HG03103 (cell line): ENCODE results near the gene ELAPOR1.
"Not testable (repeated sequence)": the region's sequence is repeated elsewhere in the genome, so short reads cannot be mapped to it uniquely, and the experiment has no call there.

ENCODE experiments used
- ATAC-seq: cut with Tn5 transposase; IDR thresholded peaks from one replicate; pipeline ENCODE4 v1.9.1; 2021; ENCODE audit warnings: low read depth; ENCODE audit not compliant: unreplicated experiment

The ELAPOR1 gene

DNA sequence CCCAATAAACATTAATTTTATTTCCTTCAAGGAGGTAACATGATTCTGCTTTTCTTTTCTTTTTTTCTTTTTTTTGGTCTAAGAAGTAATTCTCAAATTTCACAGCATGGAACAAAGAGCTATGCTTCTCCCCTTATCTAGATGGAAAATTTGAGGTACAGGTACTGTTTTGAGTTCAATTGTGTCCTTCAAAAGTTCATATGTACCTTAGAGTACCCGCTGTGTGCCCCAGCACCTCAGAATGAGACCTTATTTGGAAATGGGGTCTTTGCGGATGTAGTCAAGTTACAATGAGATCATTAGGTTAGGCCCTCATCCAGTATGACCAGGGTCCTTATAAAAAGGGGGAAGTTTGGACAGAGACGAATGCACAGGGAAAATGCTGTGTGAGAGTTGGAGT lies 22.0 kb downstream of the ELAPOR1 start:
- ATAC-seq, result no peak

DNA sequence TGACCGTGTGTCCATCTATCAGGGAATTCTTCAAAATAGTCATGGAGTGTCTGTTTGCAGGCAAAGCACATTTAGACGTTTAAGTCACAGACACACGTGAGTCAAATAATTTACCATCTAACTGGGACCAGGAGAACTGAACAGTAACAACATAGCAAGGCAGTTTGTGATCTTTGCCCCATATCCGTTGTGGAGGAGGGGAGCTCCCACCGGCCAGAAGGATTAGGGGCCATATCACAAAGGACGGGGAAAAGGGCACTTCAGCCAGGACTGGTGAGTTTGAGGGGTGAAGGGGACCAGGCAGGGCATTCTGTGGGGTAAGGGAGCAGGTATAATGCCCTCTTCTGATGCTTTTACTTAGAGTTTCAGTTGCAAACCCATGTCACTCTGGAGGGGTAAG lies 22.9 kb downstream of the ELAPOR1 start:
- no peak for ATAC-seq

DNA sequence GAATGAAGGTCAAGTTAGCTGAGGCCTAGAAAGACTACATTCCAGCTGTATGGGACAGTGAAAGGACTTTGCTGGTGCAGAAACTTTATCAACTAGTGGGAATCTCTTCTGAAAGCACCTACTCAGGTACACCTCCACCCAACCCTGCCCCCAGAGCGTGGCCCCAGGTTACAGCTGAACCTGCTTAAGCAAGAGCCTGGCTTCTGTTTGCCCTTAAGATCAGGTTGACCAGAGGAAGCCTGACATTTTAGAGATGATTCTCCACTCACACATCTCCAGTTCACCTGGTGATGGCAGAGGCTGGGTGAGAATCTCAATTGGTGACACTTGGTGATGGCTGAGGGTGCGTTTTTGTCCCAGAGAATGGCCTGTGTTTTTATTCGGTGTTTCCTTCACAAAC lies 24.0 kb downstream of the ELAPOR1 start:
- ATAC-seq, result no peak

DNA sequence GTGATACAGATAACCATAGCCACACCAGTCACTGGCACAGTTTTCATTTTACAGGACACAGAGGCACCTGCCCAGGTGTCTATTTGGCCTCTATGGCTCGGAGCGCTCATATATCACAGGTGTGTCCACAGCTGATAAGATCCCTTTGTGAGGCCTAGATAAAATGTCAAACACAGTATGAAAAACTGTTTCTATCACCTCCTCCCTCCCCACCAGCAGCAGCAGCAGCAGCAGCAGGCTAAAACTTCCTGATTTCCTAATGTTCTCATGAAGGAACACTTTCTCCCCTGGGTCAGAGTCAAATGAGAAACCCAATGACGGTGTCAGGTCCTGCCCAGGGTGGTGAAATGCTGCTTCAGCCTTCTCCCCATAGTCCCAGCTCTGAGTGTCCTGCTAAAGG lies 24.4 kb downstream of the ELAPOR1 start:
- no peak for ATAC-seq

DNA sequence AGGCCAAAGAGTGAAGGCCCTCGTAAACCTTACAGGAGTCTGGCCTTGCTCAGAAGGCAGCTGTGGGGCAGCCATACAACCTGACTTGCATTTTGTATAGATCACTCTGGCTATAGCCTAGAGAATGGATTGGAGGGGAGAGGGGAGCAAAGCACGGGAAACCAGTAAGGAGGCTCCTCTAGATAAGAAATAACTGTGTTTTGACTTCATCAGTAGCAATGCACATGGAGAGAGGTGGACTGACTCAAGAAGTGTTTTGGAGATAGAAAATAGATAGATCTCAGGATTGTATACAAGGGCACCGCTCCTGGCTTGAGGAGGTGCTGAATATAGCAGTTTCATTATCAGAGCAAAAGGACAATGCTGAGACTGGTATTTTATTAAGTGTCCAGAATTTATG lies 26.5 kb downstream of the ELAPOR1 start:
- no peak for ATAC-seq

DNA sequence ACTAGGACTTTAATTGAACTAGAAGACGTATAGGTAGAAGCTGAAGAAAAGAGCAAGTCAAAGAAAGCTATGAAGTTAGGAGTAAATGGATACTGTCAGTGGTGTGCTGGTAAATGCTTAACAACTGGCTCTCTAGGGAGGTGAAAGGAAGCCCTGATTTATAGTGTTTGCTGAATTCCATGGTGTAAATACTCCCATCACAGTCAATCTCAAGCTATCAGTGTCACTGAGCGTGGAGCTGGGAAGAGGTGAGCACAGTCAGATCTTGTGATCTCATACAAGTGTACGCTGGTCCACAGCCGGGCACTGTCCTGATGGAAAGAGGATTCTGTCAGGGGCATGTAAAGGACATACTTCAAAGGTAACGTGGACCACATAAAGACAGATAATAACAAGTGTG lies 28.3 kb downstream of the ELAPOR1 start:
- no peak for ATAC-seq

DNA sequence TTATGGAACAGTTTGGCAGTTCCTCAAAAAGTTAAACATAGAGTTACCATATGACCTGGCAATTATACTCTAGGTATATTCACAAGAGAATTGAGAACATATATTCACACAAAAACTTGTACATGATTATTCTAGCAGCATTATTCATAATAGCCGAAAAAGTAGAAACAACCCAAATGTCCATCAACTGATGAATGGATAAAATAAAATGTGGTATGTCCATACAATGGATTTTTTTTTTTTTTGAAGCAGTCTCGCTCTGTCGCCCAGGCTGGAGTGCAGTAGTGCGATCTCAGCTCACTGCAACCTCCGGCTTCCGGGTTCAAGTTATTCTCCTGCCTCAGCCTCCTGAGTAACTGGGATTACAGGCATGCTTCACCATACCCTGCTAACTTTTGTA lies 28.8 kb downstream of the ELAPOR1 start:
- not testable (repeated sequence) for ATAC-seq

DNA sequence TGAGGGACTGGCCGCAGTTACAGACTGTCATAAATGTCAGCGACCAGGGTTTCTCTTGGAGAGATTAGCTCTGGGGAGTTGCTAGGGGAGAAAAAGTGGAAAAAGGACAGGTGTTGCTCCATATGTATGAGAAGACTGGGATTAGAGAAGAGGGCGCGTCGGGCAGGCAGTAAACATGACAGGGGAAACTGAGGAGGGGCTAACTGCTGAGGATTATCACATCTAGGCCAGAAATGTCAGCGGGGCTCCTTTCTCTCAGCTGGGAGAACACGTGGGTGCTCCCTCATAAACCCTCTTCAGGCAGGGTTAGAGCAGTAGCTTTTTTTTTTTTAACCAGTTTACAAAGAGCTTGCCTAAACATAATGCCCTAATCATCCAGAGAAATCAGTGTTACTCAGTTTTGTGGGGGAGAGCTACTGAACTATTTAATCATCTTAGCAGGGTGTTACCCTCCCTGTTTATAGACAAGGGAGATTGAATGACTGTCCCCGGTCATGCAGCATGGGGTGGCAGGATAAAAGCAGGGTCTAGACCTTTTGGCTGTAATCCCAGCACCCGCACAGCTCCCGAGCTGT lies 35.2 kb downstream of the ELAPOR1 start:
- no peak for ATAC-seq

DNA sequence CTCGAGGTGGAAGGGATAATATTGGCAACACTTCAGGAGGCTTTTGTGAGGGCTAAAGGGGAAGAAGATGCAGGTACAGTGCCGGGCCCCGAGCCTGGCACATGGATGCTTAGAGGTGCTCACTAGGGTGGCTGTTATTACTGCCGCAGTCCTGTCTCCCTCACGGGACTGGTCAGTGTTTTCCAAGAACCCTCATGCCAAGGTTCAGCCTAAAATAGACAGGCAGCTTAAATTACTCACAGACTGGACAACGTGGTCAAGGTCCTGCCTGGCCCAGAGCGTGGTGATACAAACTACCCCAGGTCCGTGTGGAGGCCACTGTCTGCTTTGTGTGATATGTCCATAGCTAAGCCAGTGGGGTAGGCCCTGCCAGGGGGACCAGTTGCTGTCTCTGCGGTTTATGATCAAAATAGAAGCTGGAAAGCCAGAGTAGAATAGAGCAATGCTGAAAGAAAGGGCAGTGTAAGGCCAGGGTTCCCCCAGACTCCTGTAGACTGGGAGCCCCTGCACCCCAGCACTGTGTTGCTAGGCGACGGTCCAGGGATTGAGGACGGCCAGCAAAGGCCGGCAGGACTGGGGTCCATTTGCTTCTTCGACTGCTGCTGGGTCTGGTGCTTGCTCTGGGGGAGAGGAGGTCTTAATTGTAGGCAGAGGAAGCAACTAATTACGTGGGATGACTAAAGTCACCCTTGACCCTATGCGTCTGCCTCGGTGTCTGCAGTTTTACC lies 36.1 kb downstream of the ELAPOR1 start:
- ATAC-seq, result no peak

DNA sequence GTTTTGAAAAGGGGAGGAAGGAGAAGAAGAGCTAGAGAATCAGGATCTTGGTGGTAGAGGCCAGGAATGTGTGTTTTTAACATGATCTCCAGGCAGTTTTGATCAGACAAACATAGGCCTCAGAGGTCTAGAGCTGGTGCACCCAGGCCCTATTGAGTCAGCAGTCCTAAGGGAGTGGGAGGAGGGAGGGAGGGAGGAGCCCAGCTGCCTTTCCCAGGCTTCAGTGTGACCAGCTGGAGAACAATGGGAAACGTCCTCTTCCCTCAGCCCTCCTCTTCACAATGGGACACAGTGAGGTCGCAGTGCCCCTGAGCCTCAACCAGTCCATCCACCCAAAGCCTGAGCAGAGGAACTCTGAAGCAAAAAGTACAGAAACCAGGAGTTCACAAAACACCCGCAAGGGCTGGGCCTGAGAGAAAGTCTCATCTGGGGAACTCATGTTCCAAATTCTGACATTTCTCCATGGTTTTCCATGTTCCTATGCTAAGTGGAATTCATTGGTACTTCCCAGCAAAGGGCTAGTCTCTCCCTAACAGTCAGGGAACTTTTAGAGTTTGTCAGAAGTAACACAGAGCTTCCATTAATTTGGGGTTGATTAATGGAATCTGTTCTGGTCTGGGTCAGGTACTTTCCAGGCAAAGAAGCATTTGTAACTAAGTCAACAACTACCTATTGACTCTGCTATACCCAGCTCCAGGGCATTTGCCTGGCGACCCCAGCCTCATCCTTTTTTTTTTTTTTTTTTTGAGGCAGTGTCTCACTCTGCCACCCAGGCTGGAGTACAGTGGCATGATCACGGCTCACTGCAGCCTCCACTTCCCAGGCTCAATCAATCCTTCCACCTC lies 37.5 kb downstream of the ELAPOR1 start:
- no peak for ATAC-seq

DNA sequence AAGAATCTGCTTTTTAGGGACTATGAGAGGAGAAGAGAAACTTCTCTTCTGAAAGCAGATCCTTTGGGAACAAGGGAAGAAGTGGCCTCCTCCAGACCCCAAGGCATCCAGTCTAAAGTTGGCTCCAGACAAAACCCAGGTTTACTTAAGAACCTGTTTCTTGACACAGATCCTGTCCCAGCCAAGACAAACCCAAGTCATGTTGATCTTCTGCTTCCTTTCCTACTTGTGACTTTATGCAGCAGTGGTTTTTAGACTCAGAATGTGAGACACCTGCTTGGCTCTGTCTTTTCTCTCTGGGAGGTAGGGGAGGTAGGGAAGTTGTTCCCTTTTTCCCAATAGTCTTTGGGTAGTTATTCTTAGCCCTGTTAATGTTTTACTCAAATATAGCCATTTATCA lies 38.3 kb downstream of the ELAPOR1 start:
- ATAC-seq, result no peak

DNA sequence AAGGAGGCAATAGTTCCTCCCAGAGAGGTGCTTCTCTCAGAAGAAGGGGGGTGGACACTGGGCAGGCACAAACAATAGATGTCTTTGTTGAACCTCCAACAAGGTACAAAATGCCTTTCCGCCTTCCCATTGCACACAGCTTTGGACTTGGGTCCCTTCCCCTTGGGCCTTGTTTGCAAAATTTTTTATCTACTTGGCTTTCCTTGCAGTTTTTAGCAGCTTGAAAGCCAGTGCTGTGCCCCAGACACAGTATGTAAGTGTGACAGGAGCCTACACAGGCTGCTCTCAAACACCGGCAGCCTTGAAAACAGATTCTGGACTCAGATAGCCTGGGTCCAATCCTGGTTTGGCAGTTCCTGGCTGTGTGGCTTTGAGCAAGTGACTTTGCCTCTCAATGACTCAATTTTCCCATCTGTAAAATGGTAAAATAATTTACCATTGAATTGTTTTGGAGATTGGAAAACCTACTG lies 43.0 kb downstream of the ELAPOR1 start:
- no peak for ATAC-seq

DNA sequence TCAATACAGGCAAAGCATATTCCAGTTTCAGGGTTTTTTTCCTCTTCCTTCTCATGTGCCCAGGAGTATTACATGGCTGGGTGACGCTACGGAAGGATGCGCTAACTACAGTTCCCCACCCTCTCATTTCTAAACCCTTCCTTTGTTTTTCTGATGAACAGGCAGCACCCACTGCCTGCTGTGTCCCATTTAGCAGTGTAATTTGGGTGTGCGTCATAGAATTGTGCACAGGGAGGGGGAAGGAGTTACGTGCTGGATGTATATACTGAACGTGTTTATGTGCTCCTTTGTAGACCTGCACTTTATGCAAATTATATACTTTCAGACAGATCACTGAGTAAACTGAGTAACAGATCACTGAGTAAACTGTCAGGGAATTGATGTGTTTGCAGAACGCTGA lies 44.5 kb downstream of the ELAPOR1 start:
- no peak for ATAC-seq

DNA sequence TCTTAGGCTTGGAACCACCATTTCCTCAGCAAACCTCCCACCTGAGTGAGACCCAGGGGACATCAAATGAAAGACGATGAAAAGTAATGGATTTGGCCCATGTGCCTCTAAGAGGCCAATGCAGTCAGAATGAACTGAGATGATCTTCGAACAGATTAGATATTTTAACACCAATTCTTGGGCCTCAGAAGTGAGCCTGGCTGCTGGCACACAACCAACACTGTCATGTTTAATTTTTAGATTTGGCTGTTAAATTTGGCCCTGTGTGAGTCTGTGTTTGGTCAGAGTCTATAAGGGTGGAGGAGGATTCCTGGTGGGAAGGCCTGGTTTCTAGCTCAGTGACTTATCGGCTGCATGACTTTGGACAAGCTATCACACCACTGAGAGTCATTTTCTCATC lies 45.4 kb downstream of the ELAPOR1 start:
- no peak for ATAC-seq

DNA sequence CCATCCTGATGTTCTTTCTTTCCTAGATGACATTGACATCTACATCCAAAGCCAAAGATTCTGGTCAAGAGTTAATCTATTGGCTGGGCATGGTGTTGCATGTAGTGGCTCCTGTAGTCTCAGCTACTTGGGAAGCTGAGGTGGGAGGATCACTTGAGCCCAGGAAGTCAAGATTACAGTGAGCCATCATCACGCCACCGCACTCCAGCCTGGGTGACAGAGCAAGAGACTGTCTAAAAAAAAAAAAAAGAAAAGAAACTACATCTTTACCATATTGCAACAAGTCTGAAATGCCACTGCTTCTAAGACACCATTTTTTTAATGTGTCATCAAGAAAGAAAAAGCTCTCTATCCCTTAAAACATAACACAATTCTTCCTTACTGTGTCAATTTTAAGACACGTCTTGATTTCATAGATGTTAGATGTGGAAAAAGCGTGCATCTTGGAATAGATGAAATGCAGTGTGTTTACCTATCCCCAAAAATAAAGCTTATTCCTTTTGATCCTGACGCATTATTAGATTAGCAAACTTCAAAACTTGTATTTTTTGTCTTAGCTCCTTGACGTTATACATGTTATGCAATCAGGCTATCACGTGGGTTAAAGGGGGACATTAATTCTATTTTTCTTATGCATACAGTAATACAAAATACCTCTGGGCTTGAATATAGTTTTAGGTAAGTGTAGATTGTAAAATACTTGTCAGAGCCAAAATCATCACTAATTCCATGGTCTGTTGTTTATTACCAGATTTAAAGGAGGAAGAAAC lies 46.3 kb downstream of the ELAPOR1 start:
- ATAC-seq, result no peak

DNA sequence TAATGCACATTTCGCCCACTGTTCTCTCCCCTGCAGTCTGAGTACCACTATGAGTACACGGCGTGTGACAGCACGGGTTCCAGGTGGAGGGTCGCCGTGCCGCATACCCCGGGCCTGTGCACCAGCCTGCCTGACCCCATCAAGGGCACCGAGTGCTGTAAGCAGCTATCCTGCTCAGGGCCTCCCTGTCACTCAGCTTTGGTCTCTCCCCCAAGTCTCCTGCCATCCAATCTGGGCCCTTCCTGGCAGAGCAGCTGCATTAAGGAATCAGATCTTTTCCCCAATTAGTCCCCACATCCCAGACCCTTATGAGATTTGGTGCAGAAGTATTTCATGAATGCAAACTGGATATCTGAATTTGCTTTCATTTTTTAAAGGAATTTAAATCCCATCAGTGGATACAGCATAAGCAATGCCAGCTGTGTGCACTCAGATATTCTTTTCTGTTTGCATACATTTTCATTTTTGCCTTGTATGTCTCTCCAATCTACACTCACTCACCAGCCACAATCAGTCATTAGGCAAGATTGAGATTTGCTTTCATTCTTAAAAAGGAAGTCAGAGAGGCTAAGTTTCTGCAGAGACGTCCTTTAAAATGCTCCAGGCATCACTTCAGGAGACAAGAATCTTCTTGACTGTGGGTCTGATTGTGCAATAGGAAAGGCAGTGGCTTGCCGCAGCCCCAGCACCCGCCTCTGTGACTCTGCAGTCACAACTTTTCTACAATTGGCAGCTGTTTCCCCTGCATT lies 48.1 kb downstream of the ELAPOR1 start:
- no peak for ATAC-seq

DNA sequence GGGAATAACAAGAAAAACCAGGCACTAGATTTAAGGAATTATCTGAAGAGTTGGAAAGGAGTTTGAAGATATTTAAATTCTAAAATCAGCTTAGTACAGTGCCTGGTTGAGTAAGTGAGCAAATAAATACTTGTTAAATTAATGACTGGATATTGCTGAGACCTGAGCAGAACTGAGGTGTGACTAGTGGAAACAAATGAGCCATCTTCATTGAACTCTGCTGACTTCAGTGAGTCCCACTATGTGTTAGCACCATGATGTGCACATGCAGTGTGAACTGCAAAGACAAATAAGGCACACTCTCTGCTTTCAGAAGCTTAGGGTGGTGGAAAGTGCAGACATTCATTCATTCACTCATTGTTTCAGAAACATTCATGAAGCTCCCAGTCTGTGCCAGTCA lies 48.7 kb downstream of the ELAPOR1 start:
- no peak for ATAC-seq

DNA sequence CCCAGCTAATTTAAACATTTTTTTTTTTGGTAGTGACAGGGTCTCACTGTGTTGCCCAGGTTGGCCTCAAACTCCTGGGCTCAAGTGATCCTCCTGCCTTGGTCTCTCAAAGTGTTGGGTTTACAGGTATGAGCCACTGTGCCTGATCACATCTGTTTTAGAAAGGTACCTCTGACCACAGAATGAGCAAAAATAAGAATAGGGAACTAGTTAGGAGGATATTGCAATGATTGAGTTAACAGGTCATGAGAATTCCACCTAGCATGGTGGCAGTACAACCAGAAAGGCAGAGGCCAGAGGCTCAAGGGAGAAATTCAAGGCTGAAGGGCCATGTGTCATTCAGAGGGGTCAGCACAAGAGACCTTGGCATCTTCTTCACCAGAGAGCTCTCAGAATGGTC lies 49.6 kb downstream of the ELAPOR1 start:
- no peak for ATAC-seq
